Measurements from ENCODE around the gene TIMP1. TPM values are rescaled to one million over a fixed set of nuclear protein-coding genes. Genes with fewer than 3 reads are reported as not detected.
"Not testable (repeated sequence)": the region's sequence is repeated elsewhere in the genome, so short reads cannot be mapped to it uniquely, and the experiment has no call there.

TIMP1 gene
- total and polyA plus RNA-seq, 2 donors (not counting 1 experiment from before 2014, with no cell fraction given): 8.8 to 12.8 TPM

GRCh38 chrX:47597222-47597621, 15.0 kb downstream of the TIMP1 start:
- no peaks in the 10 kb centered on the region for H3K27me3 ChIP-seq (replicated peaks in 1 of 4; ENCODE audit: control extremely low read depth in 1 of 4, control insufficient read depth in 3 of 4, insufficient read depth in 4 of 4, low read length in 3 of 4)
- H3K4me1 ChIP-seq (ENCODE audit: control insufficient read depth in 2 of 2, insufficient read depth in 2 of 2, low read length in 2 of 2): no peaks in the 10 kb centered on the region
- ATAC-seq (ENCODE audit: low read depth) (no peak), DNase-seq (no peak)
- TF ChIP-seq, protein P1, sequence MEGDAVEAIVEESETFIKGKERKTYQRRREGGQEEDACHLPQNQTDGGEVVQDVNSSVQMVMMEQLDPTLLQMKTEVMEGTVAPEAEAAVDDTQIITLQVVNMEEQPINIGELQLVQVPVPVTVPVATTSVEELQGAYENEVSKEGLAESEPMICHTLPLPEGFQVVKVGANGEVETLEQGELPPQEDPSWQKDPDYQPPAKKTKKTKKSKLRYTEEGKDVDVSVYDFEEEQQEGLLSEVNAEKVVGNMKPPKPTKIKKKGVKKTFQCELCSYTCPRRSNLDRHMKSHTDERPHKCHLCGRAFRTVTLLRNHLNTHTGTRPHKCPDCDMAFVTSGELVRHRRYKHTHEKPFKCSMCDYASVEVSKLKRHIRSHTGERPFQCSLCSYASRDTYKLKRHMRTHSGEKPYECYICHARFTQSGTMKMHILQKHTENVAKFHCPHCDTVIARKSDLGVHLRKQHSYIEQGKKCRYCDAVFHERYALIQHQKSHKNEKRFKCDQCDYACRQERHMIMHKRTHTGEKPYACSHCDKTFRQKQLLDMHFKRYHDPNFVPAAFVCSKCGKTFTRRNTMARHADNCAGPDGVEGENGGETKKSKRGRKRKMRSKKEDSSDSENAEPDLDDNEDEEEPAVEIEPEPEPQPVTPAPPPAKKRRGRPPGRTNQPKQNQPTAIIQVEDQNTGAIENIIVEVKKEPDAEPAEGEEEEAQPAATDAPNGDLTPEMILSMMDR (IDR thresholded peaks at IDR 0.05): no peak
- TF ChIP-seq EZH2 (IDR thresholded peaks at IDR 0.05; ENCODE audit: borderline replicate concordance, insufficient read depth, low read depth, low read length, poor library complexity, severe bottlenecking): no peak
- CTCF ChIA-PET: no interaction called here
- peaks cover 0 to 8% (median 5%) of the 10 kb centered on the region in 3 donors for H3K9me3 ChIP-seq (ENCODE audit: control extremely low read depth in 1 of 3, control insufficient read depth in 2 of 3, insufficient read depth in 1 of 3, low read length in 2 of 3)
- no peak overlapping the region for H3K4me2 ChIP-seq (replicated peaks; ENCODE audit: low read depth, low read length, poor library complexity, severe bottlenecking)
- no peak overlapping the region for H3K9ac ChIP-seq (ENCODE audit: low read length)
- no peak overlapping the region for H2AFZ ChIP-seq (ENCODE audit: insufficient read depth, low read depth, low read length, poor library complexity, severe bottlenecking)
- no peaks in the 10 kb centered on the region for H3K79me2 ChIP-seq (ENCODE audit: control insufficient read depth, insufficient read depth, low read length)
- POLR2A ChIA-PET: no interaction called here
- no peak overlapping the region for H3K4me3 ChIP-seq (ENCODE audit: control extremely low read depth in 1 of 5, extremely low read depth in 1 of 5, insufficient read depth in 1 of 5, low read depth in 2 of 5, low read length in 4 of 5)
- WGBS (ENCODE audit: insufficient coverage): no CpG with 5 or more reads among the region's 3 CpGs
- peaks cover 10% of the 10 kb centered on the region for H3K9me3 Mint-ChIP-seq (ENCODE audit: insufficient read depth)
- no peaks in the 10 kb centered on the region for H3K4me1 Mint-ChIP-seq
- H3K27ac Mint-ChIP-seq: no peak overlapping the region
- intact Hi-C loops (cut with micrococcal nuclease): no loop called here
- H4K20me1 ChIP-seq (ENCODE audit: control insufficient read depth, insufficient read depth, low read length, poor library complexity, severe bottlenecking): no peaks in the 10 kb centered on the region
- no peak overlapping the region for H3K27ac ChIP-seq (ENCODE audit: low read length in 2 of 2)
- peaks cover 12% of the 10 kb centered on the region for H3K27me3 Mint-ChIP-seq
- H3K36me3 ChIP-seq (replicated peaks in 1 of 2; ENCODE audit: control extremely low read depth in 1 of 2, control insufficient read depth in 1 of 2, extremely low read depth in 1 of 2, insufficient read depth in 2 of 2, low read length in 1 of 2): no peaks in the 10 kb centered on the region
- no peak overlapping the region for H3K4me3 Mint-ChIP-seq

DNA sequence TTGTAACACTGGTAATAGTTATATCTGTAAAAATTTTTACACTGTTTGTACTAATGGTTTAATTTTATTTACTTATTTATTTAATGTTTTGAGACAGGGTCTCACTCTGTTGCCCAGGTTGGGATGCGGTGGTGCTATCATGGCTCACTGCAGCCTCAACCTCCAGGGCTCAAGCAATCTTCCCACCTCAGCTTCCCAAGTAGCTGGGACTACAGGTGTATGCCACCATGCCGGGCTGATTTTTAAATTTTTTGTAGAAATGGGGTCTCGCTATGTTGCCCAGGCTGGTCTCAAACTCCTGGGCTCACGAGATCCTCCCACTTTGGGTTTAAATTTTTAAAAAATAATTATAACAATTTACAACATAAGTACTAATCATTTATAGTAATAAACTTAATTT, 20.9 kb downstream of the TIMP1 start:
- H3K27ac ChIP-seq (ENCODE audit: low read length in 2 of 2); POLR2A ChIA-PET; H3K27me3 Mint-ChIP-seq; H3K9ac ChIP-seq (ENCODE audit: low read length); H3K79me2 ChIP-seq (ENCODE audit: control insufficient read depth, insufficient read depth, low read length); H3K27me3 ChIP-seq (replicated peaks in 1 of 4; ENCODE audit: control extremely low read depth in 1 of 4, control insufficient read depth in 3 of 4, insufficient read depth in 4 of 4, low read length in 3 of 4); H3K9me3 ChIP-seq (ENCODE audit: control extremely low read depth in 1 of 3, control insufficient read depth in 2 of 3, insufficient read depth in 1 of 3, low read length in 2 of 3); H3K27ac Mint-ChIP-seq; H3K4me3 Mint-ChIP-seq; H2AFZ ChIP-seq (ENCODE audit: insufficient read depth, low read depth, low read length, poor library complexity, severe bottlenecking); H3K4me1 Mint-ChIP-seq; H4K20me1 ChIP-seq (ENCODE audit: control insufficient read depth, insufficient read depth, low read length, poor library complexity, severe bottlenecking); H3K36me3 ChIP-seq (replicated peaks in 1 of 2; ENCODE audit: control extremely low read depth in 1 of 2, control insufficient read depth in 1 of 2, extremely low read depth in 1 of 2, insufficient read depth in 2 of 2, low read length in 1 of 2); DNase-seq; H3K9me3 Mint-ChIP-seq (ENCODE audit: insufficient read depth); intact Hi-C loops (cut with micrococcal nuclease); ATAC-seq (ENCODE audit: low read depth); H3K4me2 ChIP-seq (replicated peaks; ENCODE audit: low read depth, low read length, poor library complexity, severe bottlenecking); H3K4me3 ChIP-seq (ENCODE audit: control extremely low read depth in 1 of 5, extremely low read depth in 1 of 5, insufficient read depth in 1 of 5, low read depth in 2 of 5, low read length in 4 of 5); H3K4me1 ChIP-seq (ENCODE audit: control insufficient read depth in 2 of 2, insufficient read depth in 2 of 2, low read length in 2 of 2); CTCF ChIA-PET: not testable (repeated sequence)
- WGBS (ENCODE audit: insufficient coverage): no CpG with 5 or more reads among the region's 4 CpGs
